Epithelial cell of prostate (primary cell): ENCODE data around the gene NEURL3.
A peak's percentile ranks its signal among the peaks of the same experiment; 100 is the strongest.
"Not testable (repeated sequence)": the region's sequence is repeated elsewhere in the genome, so short reads cannot be mapped to it uniquely, and the experiment has no call there.

Experiments used
- DNase-seq: peaks from one replicate; pipeline ENCODE4 v3.0.0-alpha.2; 2011; ENCODE audit warnings: low read depth, low spot score
- H3K27ac ChIP-seq: fragments of 450-650 bp; 2 replicates; pipeline ENCODE4 v1.5.1; 2017; ENCODE audit warnings: mild to moderate bottlenecking

NEURL3 gene

DNA sequence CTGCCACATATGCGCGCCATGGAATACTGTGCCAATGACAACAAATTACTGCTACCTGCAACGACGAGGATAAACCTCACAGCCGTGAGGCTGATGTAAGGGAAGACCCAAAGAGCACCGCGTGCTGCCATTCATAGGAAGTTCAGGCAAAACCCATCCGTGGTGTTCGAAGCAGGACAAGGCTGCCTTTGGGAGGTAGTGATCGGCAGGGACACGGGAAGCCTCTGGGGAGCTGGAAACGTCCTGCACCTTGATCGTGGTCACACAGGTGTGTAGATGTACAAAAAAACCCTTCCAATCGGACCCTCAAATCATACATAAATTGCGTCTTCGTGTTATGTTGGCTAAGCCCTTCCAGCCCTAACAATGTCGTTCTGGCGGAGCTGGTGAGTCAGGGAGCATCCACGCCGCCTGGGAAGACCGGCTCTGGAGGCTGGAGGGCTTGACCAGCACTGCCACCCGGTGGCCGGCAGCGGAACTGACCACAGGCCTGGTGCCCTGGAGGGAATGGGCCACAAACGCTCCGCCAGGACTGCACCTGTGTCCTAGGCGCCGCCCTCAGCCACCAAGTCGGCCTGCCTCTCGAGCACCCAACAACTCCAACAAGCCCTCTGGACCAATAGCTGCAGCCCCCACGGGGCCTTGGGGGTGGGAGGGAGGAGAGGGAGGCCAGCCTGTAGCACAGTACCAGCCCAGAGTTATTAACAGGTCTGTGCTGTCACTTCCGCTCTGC lies 4.1 kb upstream of the NEURL3 start:
- H3K27ac ChIP-seq = no peak overlapping the region
- DNase-seq = peak; percentile 41

DNA sequence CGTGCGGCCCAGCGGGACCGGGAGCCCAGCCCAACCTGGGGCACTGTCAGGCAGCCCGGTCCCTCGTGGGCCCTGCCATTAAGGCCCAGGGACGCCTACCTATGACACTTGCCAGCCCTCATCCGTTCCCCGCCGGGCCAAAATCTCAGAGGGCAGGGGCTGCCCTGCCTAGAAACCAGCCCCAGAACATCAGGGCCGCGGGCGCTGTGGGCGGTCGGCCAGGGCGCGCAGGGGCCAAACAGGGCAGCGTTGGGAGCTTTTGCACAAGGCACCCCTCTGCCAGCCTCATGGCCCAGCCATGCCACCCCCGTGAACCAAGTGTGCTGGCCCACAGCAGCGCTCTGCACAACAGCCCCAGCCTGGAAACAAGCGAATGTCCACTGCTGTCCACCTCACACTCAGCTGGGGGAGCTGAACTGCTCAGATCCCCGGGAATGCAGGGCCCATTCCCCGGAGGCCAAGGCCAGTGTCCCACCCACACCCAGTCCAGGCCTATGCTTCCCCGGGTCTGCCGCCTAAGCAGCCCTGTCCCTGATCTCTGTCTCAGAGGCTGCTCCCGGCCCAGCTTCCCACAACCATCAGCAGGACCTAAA lies 3.5 kb upstream of the NEURL3 start:
- DNase-seq = no peak
- no peak overlapping the region for H3K27ac ChIP-seq

GRCh38 chr2:96507957-96508520 lies 2.9 kb upstream of the NEURL3 start:
- H3K27ac ChIP-seq = no peak overlapping the region
- no peak for DNase-seq

- no peak for DNase-seq
- H3K27ac ChIP-seq = no peak overlapping the region
These were observed 1.7 kb upstream of the NEURL3 start for GRCh38 chr2:96506907-96507240.

GRCh38 chr2:96506016-96506906 lies 1.1 kb upstream of the NEURL3 start:
- H3K27ac ChIP-seq = no peak overlapping the region
- no peak for DNase-seq

- no peak overlapping the region for H3K27ac ChIP-seq
- DNase-seq = no peak
These were observed 1.4 kb downstream of the NEURL3 start for GRCh38 chr2:96503637-96504243.

- DNase-seq = no peak
- H3K27ac ChIP-seq = no peak overlapping the region
These were observed 2.1 kb downstream of the NEURL3 start for GRCh38 chr2:96502891-96503636.

DNA sequence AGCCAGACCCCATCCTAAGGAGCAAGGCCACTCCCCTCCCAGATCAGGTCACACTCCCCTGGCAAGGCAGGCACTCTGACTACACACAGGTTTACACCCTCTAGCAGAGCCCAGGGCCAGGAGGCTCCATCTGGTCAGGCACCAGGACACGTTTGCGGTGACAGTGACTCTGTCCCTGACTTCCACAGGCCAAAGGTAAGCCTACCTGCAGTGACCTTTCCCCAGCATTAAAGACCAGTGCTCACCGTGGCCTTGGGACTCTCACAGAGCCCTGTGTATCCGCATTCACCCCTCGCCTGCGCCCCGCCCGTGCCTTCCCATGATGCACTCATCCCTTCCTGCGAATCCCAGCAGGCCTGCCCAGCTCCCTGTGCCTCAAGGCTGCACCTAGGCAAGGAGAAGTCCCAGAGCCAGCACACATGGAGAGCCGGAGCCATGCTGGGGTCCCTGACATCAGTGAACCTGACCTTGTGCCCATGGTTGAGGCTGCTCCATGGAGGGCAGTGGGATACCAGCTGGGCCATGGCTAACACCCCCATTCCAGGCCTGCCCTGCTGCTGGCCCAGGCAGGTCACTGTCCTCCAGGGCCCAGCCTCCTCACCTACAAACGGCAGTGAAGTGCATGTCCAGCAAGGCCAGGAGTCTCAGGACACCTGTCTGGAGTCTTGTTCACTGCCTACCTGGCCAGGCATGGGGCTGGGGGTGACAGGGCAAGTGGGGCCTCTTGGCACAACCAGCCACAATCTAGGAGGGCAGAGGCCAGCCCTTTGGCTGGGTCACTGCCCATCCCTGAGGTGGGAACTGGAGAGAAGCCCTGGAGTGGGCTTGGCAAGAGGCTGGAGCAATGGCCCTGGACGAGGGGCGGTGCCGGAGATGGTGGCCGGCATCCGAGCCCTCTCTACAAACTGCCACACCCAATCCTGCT lies 3.0 kb downstream of the NEURL3 start:
- no peak for DNase-seq

DNA sequence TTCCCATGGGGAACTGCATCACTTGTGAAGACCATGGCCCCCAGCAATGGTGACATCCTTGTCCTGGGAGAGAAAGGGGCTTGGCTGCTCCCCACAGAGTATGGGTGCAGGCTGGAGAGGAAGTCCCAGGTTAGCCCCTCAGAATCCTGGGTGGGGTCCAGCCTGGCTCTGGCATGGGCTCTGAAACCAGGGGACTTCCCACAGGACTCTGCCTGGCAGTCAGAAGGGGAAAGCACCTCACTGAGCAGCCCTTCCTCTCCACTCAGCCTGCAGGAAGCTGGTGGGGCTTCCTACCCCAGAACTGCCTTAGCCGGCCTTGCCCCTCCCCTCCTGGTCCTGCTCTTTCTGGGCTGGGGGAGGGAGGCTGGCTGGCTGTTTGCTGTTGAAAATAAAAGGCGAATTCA lies 3.7 kb downstream of the NEURL3 start:
- no peak for DNase-seq
- no peak overlapping the region for H3K27ac ChIP-seq

More for the DNA sequence above, 3.0 kb downstream of the NEURL3 start:
- H3K27ac ChIP-seq = no peak overlapping the region

- no peak for DNase-seq
- H3K27ac ChIP-seq = no peak overlapping the region
These were observed 4.6 kb downstream of the NEURL3 start for GRCh38 chr2:96500385-96501066.

GRCh38 chr2:96499061-96499960 lies 5.8 kb downstream of the NEURL3 start:
- DNase-seq = no peak
- H3K27ac ChIP-seq = no peak overlapping the region

- H3K27ac ChIP-seq, DNase-seq: not testable (repeated sequence)
These were observed 6.5 kb downstream of the NEURL3 start for GRCh38 chr2:96498611-96499010.

GRCh38 chr2:96498021-96498431 lies 7.1 kb downstream of the NEURL3 start:
- no peak overlapping the region for H3K27ac ChIP-seq

DNA sequence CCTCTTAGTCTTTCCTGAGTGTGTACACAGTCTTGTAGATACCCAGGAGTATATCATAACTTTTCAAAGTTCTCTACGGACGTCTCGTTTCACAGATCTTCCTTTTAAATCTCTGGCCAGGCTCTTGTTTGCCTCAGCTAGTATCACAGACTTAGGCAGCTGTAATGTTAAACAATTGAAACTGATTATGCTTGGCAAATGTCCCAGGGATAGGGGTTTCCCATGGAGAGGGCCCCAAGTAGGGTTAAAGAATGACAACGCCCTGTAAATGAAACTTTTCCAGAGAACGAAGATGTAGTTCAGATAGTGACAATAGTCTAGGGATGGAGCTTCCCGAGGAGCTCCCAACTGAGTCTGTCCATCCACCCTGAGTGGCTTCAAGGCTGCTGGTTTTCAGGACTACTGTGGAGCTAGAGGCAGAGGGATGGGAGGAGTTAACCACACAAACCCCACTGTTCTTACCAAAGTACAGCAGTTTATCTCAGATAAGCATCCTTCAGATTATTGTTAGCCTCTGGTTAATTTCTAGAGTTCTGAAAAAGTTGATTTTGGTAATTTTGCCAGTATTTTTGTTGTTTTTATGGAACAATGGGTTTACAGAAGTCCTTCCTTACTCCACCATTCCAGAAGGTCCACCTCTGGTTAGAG lies 9.1 kb downstream of the NEURL3 start:
- no peak for DNase-seq
- no peak overlapping the region for H3K27ac ChIP-seq

More at GRCh38 chr2:96498021-96498431, 7.1 kb downstream of the NEURL3 start:
- DNase-seq = no peak

DNA sequence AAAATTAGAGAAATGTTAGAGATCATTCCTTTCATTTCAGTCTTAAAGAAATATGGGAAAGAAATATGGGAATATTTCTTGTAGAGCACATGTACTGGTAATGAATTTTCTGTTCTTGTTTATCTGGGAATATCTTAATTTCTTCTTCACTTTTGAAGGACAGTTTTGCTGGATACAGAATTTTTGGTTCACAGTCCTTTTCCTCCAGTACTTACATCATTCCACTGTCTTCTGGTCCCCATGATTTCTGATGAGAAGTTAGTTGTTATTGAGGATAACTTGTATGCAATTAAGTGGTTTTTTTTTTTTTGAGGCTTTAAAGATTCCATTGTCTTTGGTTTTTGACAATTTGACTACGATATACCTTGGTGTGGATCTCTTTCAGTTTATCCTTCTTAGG lies 11.0 kb downstream of the NEURL3 start:
- H3K27ac ChIP-seq = no peak overlapping the region
- no peak for DNase-seq

DNA sequence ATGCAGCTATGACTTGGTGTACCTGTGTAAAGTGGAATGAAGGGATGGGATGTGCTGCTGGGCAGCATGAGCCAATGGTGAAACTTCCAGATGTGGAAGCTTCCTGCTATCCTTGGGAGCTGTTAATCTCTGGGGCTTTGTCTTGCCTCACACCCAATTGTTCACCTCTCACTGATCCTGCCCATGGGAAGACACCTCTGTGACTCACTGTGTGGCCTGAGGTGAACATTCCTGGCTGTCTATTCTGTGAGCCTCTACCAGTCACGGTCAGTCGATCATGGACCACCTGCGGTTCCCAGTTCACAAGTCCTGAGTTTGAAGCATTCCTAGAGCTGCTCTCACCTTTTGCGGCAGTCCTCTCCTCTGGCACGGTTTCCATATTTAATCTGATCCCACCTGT lies 12.1 kb downstream of the NEURL3 start:
- DNase-seq = peak; percentile 60
- no peak overlapping the region for H3K27ac ChIP-seq
